ENCODE data around the gene AP5Z1.
"Not testable (repeated sequence)": the region's sequence is repeated elsewhere in the genome, so short reads cannot be mapped to it uniquely, and the experiment has no call there.

The AP5Z1 gene

DNA sequence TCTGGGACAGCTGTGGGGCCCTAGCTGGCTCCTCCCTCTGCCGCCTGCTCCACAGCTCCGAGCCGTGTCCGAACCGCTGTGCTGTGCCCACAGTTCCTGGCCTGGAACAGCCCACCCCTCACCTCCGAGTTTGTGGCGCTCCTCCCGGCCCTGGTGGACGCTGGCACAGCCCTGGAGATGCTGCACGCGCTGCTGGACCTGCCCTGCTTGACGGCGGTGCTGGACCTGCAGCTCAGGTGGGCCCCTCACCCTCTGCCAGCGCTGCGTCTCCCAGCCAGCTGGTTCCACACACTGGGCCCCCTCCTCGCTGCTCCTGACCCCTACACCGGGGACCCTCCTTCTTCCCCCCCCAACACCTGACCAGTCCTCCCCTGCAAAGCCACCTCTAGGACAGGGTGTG, 12.1 kb downstream of the AP5Z1 start:
- DNase-seq (ENCODE audit: low read depth in 2 of 2, low spot score in 1 of 2), result no peak

DNA sequence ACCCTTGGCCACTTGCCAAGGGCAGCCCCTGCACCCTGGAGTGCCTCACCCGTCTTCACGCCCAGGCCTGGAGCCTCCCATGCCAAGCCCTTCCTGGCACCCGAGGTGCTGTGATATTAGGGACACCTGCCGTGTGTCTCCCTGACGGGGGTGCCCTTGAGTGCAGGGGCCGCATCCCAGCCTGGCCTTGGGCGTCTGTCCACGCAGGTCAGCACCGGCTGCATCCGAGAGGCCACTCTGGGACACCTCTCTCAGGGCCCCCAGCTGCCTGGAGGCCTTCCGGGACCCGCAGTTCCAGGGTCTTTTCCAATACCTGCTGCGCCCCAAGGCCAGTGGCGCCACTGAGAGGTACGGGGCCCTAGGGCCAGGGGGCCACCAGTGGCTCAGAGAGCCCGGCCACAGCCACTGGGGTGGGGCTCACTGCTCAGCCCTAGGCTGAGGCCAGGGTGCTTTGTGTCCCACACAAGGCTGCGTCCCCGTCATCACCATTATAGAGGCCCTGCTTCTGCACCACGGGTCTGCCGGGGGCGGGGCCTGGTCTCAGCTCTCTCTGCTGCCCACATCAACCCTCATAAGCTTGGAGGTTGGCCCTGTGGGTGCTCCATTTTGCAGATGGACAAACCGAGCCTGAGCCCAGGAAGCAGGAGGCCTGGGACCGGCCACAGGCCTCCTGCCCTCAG, 12.7 kb downstream of the AP5Z1 start:
- no peak for DNase-seq (ENCODE audit: low read depth in 2 of 2, low spot score in 1 of 2)

DNA sequence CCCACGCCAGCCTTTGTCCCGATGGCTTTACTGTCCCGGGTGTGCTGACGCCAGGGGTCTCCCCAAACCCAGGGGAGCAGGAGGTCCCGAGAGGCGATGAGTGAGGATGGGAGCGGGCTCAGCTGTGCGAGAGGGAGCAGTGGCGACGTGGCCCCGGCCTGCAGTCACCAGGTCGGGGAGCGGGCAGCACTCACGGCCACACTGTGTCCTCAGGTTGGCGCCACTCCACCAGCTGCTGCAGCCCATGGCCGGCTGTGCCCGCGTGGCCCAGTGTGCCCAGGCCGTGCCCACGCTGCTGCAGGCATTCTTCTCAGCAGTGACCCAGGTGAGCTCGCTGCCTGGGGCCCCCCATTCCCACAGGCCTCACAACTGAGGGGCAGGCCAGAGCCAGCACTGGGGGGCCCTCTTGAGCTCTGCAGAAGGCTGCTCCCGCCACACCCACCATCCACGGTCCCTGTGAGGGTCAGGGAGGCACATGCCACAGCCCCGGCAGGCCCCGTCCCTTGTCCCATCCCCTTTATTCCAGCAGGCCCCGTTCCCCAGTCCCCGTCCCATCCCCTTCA, 13.3 kb downstream of the AP5Z1 start:
- no peak for DNase-seq (ENCODE audit: low read depth in 2 of 2, low spot score in 1 of 2)

DNA sequence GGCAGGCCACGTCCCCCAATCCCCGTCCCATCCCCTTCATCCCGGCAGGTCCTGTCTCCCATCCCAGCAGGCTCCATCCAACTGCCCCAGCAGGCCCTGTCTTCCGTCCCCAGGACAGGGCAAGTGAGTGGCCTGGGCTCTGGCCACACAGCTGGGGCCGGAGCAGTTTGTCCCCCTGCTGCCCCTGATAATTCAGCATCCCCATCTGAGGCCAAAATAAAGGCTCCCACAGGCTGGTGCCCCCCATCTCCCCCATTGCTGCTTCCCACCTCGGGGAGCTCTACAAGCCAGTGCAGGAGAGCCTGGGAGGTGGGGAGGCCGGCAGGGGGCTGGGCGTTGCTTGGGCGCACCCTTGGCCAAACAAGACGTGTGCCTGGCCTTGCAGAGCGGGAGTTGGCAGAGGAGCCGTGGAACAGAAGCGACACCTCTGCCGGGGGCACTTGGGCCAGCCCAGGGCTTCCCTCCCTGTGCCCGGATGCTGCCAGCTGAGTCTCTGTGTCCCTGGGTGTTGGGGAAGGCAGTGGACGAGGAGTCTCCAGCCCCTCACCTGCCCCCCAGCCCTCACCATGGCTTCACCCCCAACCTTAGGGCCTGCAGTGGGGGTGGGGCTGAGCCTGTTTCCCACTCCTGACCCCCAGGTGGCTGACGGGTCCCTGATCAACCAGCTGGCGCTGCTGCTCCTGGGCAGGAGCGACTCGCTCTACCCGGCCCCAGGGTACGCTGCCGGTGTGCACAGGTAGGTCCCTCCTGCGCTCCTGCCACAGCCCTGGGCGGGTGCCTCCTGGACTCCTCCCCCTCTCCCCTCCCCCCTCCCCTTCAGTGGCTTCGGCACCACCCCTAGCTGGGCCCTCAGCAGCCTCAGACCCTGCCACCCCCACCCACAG, 14.0 kb downstream of the AP5Z1 start:
- DNase-seq (ENCODE audit: low read depth in 2 of 2, low spot score in 1 of 2), result no peak

DNA sequence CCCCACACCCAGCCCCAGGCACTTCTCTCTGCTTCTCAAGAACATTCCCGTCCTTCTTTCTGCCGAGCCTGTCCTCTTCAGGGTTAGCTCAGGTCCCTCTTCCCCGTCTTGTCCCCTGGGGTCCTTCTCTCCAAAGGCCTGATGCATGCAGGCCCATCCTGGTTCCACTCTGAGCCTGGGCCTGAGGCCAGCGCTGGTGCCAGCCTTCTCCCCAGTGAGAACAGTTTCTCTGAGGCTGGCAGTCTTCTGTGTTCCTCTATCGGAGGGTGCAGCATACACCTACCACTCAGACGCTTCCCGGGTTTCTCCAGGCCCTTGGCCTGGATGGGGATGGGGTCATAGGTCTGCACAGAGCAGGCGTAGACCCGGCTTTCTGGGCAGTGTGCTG, 14.6 kb downstream of the AP5Z1 start:
- DNase-seq (ENCODE audit: low read depth in 2 of 2, low spot score in 1 of 2), result no peak

- no peak for DNase-seq (ENCODE audit: low read depth in 2 of 2, low spot score in 1 of 2)
These were observed 15.1 kb downstream of the AP5Z1 start for GRCh38 chr7:4790516-4790991.

DNA sequence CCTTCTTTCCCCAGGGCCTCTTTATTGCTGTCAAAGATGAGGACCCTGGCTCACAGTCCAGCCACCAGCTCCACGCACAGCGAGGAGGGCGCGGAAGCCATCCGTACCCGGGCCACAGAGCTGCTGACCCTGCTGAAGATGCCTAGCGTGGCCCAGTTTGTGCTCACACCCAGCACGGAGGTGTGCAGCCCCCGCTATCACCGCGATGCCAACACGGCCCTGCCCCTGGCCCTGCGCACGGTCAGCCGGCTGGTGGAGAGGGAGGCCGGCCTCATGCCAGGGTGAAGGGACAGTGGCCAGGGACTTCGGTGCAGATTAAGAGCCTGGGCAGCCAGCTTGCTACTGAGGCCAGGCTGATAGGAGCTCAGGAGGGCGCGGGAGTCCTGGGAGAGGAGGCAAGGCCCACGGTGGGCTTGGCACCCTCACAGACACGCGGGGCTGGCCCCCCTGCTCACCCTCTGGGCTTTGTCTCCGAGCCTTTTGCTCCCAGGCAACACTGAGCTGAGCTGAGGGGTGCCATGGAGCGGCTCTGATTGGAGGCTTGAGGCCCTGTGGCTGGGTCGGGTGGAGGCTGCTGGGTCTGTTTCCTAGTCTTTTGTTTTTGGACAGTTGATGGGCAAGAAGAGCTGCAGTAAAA, 15.8 kb downstream of the AP5Z1 start:
- DNase-seq (ENCODE audit: low read depth in 2 of 2, low spot score in 1 of 2), result no peak

GRCh38 chr7:4791738-4792536, 16.5 kb downstream of the AP5Z1 start:
- peak; percentile 43 to 62 for DNase-seq (ENCODE audit: low read depth in 2 of 2, low spot score in 1 of 2)

DNA sequence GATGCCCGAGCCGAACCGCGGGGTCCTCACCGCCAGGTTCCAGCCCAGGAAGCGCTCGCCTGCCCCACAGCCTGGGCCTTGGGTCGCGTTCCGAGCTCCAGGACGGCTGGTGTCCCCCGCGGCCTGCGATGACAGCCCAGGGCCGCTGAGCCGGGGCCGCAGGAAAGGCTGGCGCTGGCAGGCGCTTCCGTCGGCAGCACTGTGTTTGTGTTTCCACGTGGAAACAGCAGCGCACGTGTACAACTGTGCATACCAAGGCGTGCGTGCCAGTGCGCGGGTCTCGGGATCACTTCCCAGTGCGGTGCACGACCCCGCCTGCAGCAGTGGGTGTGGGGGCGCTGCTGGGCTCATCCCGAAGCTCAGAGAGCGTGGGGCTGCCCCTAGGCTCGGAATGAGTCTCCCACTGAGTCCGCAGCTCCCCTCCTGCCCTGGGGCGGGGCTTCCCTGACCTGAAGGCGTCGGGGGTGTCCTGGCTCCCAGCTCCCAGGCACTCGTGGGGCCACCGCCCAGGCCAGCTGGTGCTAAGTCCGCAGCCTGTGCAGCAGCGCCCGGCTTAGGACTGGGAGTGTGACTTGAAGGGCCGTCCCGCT, 17.2 kb downstream of the AP5Z1 start:
- DNase-seq (ENCODE audit: low read depth in 2 of 2, low spot score in 1 of 2), result no peak

DNA sequence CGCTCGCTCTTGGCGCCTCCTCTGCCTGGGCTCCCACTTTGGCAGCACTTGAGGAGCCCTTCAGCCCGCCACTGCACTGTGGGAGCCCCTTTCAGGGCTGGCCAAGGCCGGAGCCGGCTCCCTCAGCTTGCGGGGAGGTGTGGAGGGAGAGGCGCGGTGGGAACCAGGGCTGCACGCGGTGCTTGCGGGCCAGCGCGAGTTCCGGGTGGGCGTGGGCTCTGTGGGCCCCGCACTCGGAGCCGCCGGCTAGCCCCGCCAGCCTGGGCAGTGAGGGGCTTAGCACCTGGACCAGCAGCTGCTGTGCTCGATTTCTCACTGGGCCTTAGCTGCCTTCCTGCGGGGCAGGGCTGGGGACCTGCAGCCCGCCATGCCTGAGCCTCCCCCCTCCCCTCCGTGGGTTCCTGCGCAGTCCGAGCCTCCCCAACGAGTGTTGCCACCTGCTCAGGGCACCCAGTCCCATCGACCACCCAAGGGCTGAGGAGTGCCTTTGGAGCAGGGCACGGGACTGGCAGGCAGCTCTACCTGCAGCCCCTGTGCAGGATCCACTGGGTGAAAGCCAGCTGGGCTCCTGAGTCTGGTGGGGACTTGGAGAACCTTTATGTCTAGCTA, 18.1 kb downstream of the AP5Z1 start:
- DNase-seq (ENCODE audit: low read depth in 2 of 2, low spot score in 1 of 2), result not testable (repeated sequence)

DNA sequence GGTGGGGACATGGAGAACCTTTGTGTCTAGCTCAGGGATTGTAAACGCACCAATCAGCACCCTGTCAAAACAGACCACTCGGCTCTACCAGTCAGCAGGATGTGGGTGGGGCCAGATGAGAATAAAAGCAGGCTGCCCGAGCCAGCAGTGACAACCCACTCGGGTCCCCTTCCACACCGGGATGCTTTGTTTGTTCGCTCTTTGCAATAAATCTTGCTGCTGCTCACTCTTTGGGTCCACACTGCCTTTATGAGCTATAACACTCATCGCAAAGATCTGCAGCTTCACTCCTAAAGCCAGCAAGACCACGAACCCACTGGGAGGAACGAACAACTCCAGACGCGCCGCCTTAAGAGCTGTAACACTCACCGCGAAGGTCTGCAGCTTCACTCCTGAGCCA, 18.7 kb downstream of the AP5Z1 start:
- DNase-seq (ENCODE audit: low read depth in 2 of 2, low spot score in 1 of 2), result not testable (repeated sequence)

DNA sequence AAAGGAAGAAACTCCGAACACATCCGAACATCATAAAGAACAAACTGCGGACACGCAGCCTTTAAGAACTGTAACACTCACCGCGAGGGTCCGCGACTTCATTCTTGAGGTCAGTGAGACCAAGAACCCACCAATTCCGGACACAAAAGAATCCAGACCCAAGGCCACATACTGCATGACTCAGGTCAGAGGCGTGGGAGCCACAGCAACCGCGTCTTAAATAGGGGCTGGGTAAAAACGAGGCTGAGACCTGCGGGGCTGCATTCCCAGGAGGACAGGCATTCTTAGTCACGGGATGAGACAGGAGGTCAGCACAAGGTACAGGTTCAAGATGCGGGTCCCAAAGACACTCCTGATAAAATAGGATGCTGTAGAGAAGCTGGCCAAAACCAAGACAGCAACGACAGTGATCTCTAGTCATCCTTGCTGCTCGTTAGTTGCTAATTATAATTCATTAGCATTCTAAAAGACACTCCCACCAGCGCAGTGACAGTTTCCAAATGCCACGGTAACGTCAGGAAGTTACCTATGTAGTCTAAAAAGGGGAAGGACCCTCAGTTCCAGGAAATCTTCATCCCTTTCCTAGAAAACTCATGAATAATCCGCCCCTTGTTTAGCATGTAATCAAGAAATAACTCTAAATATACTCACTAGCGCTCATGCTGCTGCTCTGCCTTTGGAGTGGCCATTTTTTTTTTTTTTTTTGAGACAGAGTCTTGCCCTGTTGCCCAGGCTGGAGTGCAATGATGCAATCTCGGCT, 19.3 kb downstream of the AP5Z1 start:
- DNase-seq (ENCODE audit: low read depth in 2 of 2, low spot score in 1 of 2), result no peak

- no peak for DNase-seq (ENCODE audit: low read depth in 2 of 2, low spot score in 1 of 2)
These were observed 21.0 kb downstream of the AP5Z1 start for GRCh38 chr7:4796453-4796852.

DNA sequence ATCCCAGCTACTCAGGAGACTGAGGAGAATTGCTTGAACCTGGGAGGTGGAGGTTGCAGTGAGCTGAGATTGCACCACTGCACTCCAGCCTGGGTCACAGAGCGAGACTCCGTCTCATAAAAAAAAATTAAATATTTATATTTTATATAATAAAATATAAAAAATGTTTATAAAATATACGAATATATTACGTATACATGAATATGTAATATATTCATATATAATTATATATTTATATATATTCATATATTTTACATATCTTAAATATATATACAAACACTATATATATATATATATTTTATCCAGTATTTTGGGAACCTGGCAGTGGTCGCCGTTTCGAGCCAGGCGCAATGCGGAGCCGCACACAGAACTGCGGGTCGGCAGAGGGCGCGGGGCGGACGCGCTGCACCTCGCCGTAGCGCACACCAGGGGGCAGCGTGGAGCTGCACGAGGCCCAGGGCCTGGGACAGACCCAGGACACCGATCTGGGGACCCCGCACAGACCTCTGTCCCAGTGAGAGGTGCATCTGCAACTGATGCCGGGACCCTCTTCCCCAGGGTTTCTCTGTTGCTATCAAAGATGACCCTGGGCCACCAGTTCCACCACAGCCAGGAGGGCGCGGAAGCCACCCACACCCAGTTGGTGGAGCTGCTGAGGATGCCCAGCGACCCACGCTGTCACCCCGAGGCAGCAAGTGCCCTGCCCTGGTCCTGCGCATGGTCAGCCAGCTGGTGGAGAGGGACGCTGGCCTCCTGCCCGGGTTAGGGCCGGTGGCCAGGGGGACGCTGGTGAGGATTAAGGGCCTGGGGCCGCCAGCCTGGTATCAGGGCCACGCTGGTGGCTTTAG, 22.7 kb downstream of the AP5Z1 start:
- DNase-seq (ENCODE audit: low read depth in 2 of 2, low spot score in 1 of 2), result peak; percentile 9 to 16

GRCh38 chr7:4798706-4799235, 23.3 kb downstream of the AP5Z1 start:
- no peak for DNase-seq (ENCODE audit: low read depth in 2 of 2, low spot score in 1 of 2)

DNA sequence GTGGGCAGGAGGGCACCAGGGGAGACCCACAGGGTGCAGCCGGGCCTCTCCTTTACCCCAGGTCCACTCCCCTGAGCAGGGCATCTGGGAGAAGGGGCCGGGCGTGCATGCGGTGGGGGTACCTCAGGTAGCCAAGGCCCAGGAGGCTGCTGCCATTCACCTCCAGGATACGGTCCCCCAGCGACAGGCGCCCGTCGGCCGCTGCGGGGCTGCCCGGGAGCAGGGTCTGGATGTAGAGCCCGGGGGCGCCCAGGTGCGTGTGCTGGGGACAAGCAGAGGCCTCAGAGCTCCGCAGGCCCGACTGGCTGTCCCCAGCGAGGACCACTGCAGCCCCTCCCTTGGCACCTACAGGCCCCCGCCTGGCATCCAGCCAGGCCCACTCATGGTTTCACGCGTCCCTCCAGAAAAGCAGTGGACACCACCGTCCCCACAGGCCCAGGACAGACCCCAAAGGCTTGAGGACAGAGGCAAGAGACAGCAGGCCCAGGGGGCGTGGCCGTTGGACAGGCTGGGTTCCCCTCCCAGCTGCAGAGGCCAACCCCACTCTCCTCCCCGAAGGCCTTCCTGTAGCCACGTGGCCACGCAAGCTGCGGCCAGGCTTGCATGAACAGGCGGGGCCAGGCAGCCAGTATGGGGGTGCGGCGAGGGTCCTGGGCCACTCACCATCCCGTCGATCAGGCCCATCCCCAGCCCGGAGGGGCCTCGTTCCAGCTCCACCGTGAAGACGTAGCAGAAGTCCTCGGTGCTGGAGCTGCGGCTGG, 24.3 kb downstream of the AP5Z1 start:
- DNase-seq (ENCODE audit: low read depth in 2 of 2, low spot score in 1 of 2), result no peak

- DNase-seq (ENCODE audit: low read depth in 2 of 2, low spot score in 1 of 2), result no peak
These were observed 25.1 kb downstream of the AP5Z1 start for GRCh38 chr7:4800487-4800886.

Measured in stimulated activated CD8-positive, alpha-beta memory T cell treated with anti-CD3 and anti-CD28 coated beads, Interleukin-4, amount 100 ng/mL, for 4 hours (primary cell).